WERI-Rb-1 (cell line): ENCODE measurements around the gene ANO2.

ENCODE experiments used
- DNase-seq: peaks from one replicate; pipeline ENCODE4 v3.0.0-alpha.2; 2020
- H3K27ac ChIP-seq: fragments of 250-450 bp; sonication (Bioruptor Pico); 2 replicates; pipeline ENCODE4 v1.5.1; 2020; ENCODE audit warnings: mild to moderate bottlenecking, moderate library complexity
- H3K27me3 ChIP-seq: fragments of 250-450 bp; sonication (Bioruptor Pico); 2 replicates; pipeline ENCODE4 v1.5.1; 2021; ENCODE audit warnings: mild to moderate bottlenecking, low read depth, moderate library complexity; ENCODE audit not compliant: insufficient read depth, severe bottlenecking
- H3K36me3 ChIP-seq: fragments of 250-450 bp; sonication (Bioruptor Pico); 2 replicates; pipeline ENCODE4 v1.5.1; 2020; ENCODE audit warnings: mild to moderate bottlenecking, moderate library complexity
- H3K4me3 ChIP-seq: 2 replicates; pipeline ENCODE4 v1.5.1; 2011; ENCODE audit warnings: low read depth, mild to moderate bottlenecking, control low read depth, low read length
- H3K9me3 ChIP-seq: fragments of 250-450 bp; sonication (Bioruptor Pico); 2 replicates; pipeline ENCODE4 v1.5.1; 2021; ENCODE audit warnings: mild to moderate bottlenecking, moderate library complexity; ENCODE audit not compliant: severe bottlenecking
- TF ChIP-seq, protein P1 (sequence below): IDR thresholded peaks from 2 replicates; pipeline ENCODE4 v1.5.1; 2011; ENCODE audit warnings: low read depth, mild to moderate bottlenecking, control low read depth, inconsistent platforms, low read length

The ANO2 gene

DNA sequence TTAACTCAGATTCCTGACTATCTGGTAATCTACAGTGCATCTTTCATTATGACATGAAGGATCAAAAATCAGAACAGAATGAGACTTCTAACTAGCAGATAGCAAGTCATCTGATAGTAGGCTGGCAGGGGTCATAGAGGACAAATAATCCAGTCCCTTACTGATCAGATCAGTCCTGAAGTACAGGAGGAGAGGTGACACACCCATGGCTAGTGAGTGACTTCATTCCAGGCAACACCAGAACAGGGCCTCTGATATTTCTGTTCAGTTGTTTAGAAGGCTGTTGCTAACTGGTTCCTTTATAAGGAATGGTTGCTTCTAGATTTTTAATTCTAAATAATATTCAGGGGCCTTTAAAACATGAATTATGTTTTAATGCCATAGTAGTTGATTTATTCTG lies 291.0 kb downstream of the ANO2 start:
- TF ChIP-seq, protein P1, sequence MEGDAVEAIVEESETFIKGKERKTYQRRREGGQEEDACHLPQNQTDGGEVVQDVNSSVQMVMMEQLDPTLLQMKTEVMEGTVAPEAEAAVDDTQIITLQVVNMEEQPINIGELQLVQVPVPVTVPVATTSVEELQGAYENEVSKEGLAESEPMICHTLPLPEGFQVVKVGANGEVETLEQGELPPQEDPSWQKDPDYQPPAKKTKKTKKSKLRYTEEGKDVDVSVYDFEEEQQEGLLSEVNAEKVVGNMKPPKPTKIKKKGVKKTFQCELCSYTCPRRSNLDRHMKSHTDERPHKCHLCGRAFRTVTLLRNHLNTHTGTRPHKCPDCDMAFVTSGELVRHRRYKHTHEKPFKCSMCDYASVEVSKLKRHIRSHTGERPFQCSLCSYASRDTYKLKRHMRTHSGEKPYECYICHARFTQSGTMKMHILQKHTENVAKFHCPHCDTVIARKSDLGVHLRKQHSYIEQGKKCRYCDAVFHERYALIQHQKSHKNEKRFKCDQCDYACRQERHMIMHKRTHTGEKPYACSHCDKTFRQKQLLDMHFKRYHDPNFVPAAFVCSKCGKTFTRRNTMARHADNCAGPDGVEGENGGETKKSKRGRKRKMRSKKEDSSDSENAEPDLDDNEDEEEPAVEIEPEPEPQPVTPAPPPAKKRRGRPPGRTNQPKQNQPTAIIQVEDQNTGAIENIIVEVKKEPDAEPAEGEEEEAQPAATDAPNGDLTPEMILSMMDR: no peak
- Histone ChIP-seq H3K27me3 (no peaks in the 10 kb centered on the region), H3K4me3 (no peak overlapping the region), H3K27ac (no peak overlapping the region), H3K9me3 (no peaks in the 10 kb centered on the region), H3K36me3 (no peaks in the 10 kb centered on the region)
- DNase-seq: no peak

- TF ChIP-seq, protein P1: no peak
- DNase-seq: no peak
- H3K27me3 ChIP-seq: no peaks in the 10 kb centered on the region
- no peaks in the 10 kb centered on the region for H3K36me3 ChIP-seq
- no peaks in the 10 kb centered on the region for H3K9me3 ChIP-seq
- H3K27ac ChIP-seq: no peak overlapping the region
- no peak overlapping the region for H3K4me3 ChIP-seq
Observed at GRCh38 chr12:5650829-5651461, 294.1 kb downstream of the ANO2 start.

DNA sequence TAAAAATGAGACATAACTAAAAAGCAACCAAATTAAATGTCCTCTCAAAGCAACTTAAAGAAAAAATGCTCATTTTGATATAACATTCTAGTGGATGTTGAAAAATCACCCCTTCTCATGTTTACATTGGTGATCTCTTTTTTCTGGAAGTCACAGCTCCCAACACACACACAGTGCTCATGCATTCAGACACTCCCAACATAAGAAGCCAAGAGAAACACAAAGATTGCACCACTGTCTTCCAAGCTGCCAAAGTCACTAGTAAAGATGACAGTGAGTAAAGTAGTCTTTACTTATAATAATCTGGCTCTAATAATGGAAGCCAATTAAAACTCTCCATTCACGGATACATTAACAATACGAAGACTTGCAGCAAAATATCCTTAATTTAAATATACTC lies 294.8 kb downstream of the ANO2 start:
- TF ChIP-seq, protein P1: no peak
- H3K4me3 ChIP-seq: no peak overlapping the region
- DNase-seq: no peak
- H3K27ac ChIP-seq: no peak overlapping the region
- no peaks in the 10 kb centered on the region for H3K36me3 ChIP-seq
- H3K9me3 ChIP-seq: no peaks in the 10 kb centered on the region
- H3K27me3 ChIP-seq: no peaks in the 10 kb centered on the region

DNA sequence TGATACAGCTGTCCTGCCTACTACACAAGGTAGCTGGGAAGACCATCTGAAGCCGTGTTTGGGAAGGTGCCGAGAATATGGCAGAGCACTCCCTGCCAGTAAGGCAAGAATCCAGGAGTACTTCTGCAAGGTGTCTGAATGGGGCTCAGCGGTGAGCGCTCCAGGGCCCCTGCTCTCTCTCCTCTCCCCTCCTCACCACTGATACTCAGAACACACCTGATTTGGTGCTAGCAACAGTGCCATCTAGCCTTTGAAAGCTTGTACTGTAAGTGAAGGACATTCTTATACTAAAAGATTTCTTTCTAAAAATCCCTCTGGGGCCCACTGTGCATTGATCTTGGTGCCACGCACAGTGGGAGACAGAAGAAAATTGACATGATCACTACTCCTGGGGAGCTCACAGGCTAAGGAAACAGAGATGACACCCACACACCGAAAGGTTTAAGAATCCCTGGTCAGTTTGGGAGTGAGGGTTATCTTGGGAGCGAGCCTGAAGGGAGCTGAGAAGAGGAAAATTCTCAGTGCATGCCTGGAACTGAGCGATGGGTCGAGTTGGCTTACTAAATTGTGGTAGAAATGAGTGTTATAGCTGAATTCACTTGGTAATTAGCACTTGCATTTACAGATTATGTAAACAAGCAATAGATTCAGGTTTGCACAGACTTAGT lies 296.2 kb downstream of the ANO2 start:
- peak; percentile 66 for DNase-seq
- Histone ChIP-seq H3K27ac (no peak overlapping the region), H3K36me3 (no peaks in the 10 kb centered on the region), H3K4me3 (no peak overlapping the region), H3K9me3 (no peaks in the 10 kb centered on the region), H3K27me3 (no peaks in the 10 kb centered on the region)
- TF ChIP-seq, protein P1: peak; percentile 55

DNA sequence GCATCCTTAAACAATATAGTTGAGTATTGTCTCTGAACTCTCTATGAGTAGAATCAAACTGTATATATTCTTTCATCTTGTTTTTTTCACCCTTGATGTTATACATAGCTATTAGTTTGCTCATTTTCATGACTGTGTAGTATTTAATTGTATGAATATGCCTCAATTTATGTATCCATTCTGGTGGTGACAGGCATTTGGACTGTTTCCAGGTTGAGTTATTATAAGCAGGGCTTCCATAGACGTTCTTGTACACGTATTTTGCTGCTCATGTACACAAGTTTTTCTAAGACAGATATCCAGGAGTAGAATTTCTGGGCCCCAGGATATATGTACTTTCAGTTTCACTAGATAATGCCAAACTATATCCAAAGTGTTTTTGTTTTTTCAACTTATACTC lies 301.8 kb downstream of the ANO2 start:
- H3K36me3 ChIP-seq: no peaks in the 10 kb centered on the region
- H3K9me3 ChIP-seq: no peaks in the 10 kb centered on the region
- TF ChIP-seq, protein P1: no peak
- no peaks in the 10 kb centered on the region for H3K27me3 ChIP-seq
- no peak overlapping the region for H3K4me3 ChIP-seq
- no peak for DNase-seq
- H3K27ac ChIP-seq: no peak overlapping the region
